GDM1 (cell line): ENCODE data around the gene UBE2D4.
"Not testable (repeated sequence)": the region's sequence is repeated elsewhere in the genome, so short reads cannot be mapped to it uniquely, and the experiment has no call there.

Experiments
- DNase-seq: peaks from one replicate; lab custom pipeline; 2025; lab: John Stamatoyannopoulos, UW

Gene UBE2D4

GRCh38 chr7:43914795-43915194 lies 11.4 kb upstream of the UBE2D4 start:
- DNase-seq: no peak

- DNase-seq: no peak
Observed at GRCh38 chr7:43915907-43916306, 10.3 kb upstream of the UBE2D4 start.

- no peak for DNase-seq
Observed at GRCh38 chr7:43921423-43921822, 4.8 kb upstream of the UBE2D4 start.

GRCh38 chr7:43922726-43923125 lies 3.5 kb upstream of the UBE2D4 start:
- DNase-seq: no peak

- no peak for DNase-seq
Observed at GRCh38 chr7:43926798-43927123, 525 bp downstream of the UBE2D4 start.

GRCh38 chr7:43927810-43928209 lies 1.6 kb downstream of the UBE2D4 start:
- DNase-seq: no peak

GRCh38 chr7:43929529-43930457 lies 3.6 kb downstream of the UBE2D4 start:
- no peak for DNase-seq

GRCh38 chr7:43931346-43931745 lies 5.1 kb downstream of the UBE2D4 start:
- no peak for DNase-seq

- no peak for DNase-seq
Observed at GRCh38 chr7:43933902-43934560, 7.8 kb downstream of the UBE2D4 start.

GRCh38 chr7:43937444-43937843 lies 11.2 kb downstream of the UBE2D4 start:
- DNase-seq: no peak

- no peak for DNase-seq
Observed at GRCh38 chr7:43938892-43939482, 12.8 kb downstream of the UBE2D4 start.

GRCh38 chr7:43942250-43942649 lies 16.0 kb downstream of the UBE2D4 start:
- DNase-seq: no peak

- no peak for DNase-seq
Observed at GRCh38 chr7:43942997-43943396, 16.8 kb downstream of the UBE2D4 start.

GRCh38 chr7:43943417-43944187 lies 17.4 kb downstream of the UBE2D4 start:
- DNase-seq: no peak

- no peak for DNase-seq
Observed at GRCh38 chr7:43944286-43944685, 18.1 kb downstream of the UBE2D4 start.

- DNase-seq: no peak
Observed at GRCh38 chr7:43952028-43952427, 25.8 kb downstream of the UBE2D4 start.

- no peak for DNase-seq
Observed at GRCh38 chr7:43953071-43953470, 26.8 kb downstream of the UBE2D4 start.

- peak; percentile 5 for DNase-seq
Observed at GRCh38 chr7:43954524-43955228, 28.4 kb downstream of the UBE2D4 start.

- DNase-seq: no peak
Observed at GRCh38 chr7:43956027-43956426, 29.8 kb downstream of the UBE2D4 start.

- no peak for DNase-seq
Observed at GRCh38 chr7:43960933-43961332, 34.7 kb downstream of the UBE2D4 start.

GRCh38 chr7:43966392-43966791 lies 40.2 kb downstream of the UBE2D4 start:
- not testable (repeated sequence) for DNase-seq
